NT2/D1 (cell line): ENCODE results near the gene ABHD11.

ENCODE experiments used
- SUZ12 ChIP-seq: IDR thresholded peaks from 2 replicates; pipeline ENCODE4 v1.6.1; 2011; ENCODE audit not compliant: insufficient read length, insufficient read depth; ENCODE audit errors: extremely low read depth
- YY1 ChIP-seq: IDR thresholded peaks from 2 replicates; pipeline ENCODE4 v1.6.1; 2011; ENCODE audit not compliant: insufficient read length, insufficient read depth
- ZNF274 ChIP-seq: IDR thresholded peaks from 2 replicates; pipeline ENCODE4 v1.6.1; 2011; ENCODE audit warnings: mild to moderate bottlenecking, low read depth, low read length

GRCh38 chr7:73746378-73746777 lies 7.8 kb upstream of the ABHD11 start:
- no peak for TF ChIP-seq ZNF274
- no peak for TF ChIP-seq SUZ12
- TF ChIP-seq YY1: no peak
